ENCODE data around the gene UBE2M. TPM values are rescaled to one million over a fixed set of nuclear protein-coding genes. Genes with fewer than 3 reads are reported as not detected.
A peak's percentile ranks its signal among the peaks of the same experiment; 100 is the strongest.

UBE2M gene
- polyA plus RNA-seq, 2 of the 4 experiments (the other 2 are of a cell fraction): 139 to 190 TPM

DNA sequence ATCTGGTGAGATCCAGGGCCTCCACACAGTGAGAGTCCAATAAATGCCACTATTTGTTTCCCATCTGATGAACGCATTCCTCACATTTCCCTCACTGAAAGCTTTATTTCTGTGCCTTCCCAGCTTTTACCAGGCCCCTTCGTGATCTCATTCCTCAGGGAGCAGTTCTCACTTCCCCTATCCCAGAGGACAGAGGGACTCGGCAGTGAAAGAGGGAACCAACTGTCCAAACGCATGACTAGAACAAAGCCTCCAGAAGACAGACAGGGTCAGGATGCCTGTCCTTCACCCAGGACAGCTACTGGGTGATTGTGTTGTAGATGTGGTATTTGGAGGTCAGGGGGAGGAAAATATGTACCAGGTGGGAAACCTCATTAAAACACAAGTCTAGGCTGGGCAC lies 36.8 kb downstream of the UBE2M start (continued):
- TF ChIP-seq, protein P1, sequence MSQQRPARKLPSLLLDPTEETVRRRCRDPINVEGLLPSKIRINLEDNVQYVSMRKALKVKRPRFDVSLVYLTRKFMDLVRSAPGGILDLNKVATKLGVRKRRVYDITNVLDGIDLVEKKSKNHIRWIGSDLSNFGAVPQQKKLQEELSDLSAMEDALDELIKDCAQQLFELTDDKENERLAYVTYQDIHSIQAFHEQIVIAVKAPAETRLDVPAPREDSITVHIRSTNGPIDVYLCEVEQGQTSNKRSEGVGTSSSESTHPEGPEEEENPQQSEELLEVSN (IDR thresholded peaks at IDR 0.05; ENCODE audit: borderline replicate concordance, low read depth): no peak

DNA sequence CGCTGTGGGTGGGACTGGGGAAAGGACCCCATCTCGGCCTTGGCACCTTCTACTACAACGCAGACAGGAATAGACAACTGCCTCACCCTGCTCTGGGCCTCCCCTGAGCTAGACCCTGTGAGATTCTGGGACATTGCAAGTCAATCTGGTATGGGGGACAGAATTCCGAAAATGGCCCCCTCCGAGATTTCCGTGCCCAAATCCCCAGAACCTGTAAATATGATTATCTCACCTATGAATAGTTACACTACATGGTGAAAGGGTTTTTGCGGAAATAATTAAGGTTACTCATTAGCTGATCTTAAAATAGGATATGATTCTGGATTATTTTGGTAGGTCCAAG lies 38.2 kb downstream of the UBE2M start:
- TF ChIP-seq RAD21 (conservative IDR thresholded peaks at IDR 0.05 in 1 of 2, IDR thresholded peaks at IDR 0.05 in 1 of 2) (0 out of 5 replicates have a peak, but pooled peaks of 1 of the 2 experiments have one; percentile 6), EHF (CRISPR knock-in tag; IDR thresholded peaks at IDR 0.05) (0 out of 2 replicates have a peak, but pooled peaks have one; percentile 64), SREBF2 (IDR thresholded peaks at IDR 0.05) (no peak)
- Histone ChIP-seq H3K4me3 (peak overlapping the region; percentile 65), H3K9me3 (no peaks in the 10 kb centered on the region), H3K27ac (peak overlapping the region; percentile 86 to 92), H3K4me2 (peak overlapping the region; percentile 98), H3K4me1 (peaks cover 14% of the 10 kb centered on the region)
- ChIA-PET CTCF (interaction anchor here (0.7 to 8.6 kb wide), 54 partner anchors 9 to 1131 kb away, joined by 3 to 222 read pairs (median 6); partner anchors contain the start of genes CHMP2A, SLC27A5, TRIM28 and UBE2M), POLR2A (interaction anchor here (0.5 to 5.7 kb wide), 26 partner anchors 9 to 768 kb away, joined by 3 to 184 read pairs (median 6); partner anchors contain the start of genes CHMP2A, ERVK3-1, MZF1 and SLC27A5)
- DNase-seq (ENCODE audit: low read depth in 1 of 2, low spot score in 1 of 2): no peak
- no peak for ATAC-seq
- FAIRE-seq: no peak
- 22% methylated on average over 6 of the region's 7 CpGs for WGBS (ENCODE audit: missing lambda C conversion rate)

GRCh38 chr19:58519355-58520256 lies 38.8 kb downstream of the UBE2M start, which contains the start of gene ZBTB45:
ZBTB45 (minus strand) TSS chr19:58519810; CDS start chr19:58517673, 2,137 bp downstream.
- ChIA-PET POLR2A (interaction anchor here (0.5 to 5.7 kb wide), 31 partner anchors 9 to 768 kb away, joined by 3 to 184 read pairs (median 5); partner anchors contain the start of genes CHMP2A, ERVK3-1, MZF1 and SLC27A5), CTCF (interaction anchor here (0.7 to 8.6 kb wide), 69 partner anchors 10 to 1130 kb away, joined by 3 to 222 read pairs (median 5); partner anchors contain the start of genes CHMP2A, SLC27A5, TRIM28 and UBE2M)
- H3K27ac ChIP-seq: peak within 1 kb of the TSS; percentile 86 to 92
- ATAC-seq (peak; percentile 85 to 88), DNase-seq (ENCODE audit: low read depth in 1 of 2, low spot score in 1 of 2) (peak; percentile 90 to 99), FAIRE-seq (peak; percentile 65)
- peaks cover 16% of the 10 kb centered on the region for H3K4me1 ChIP-seq
- H3K4me3 ChIP-seq: peak within 1 kb of the TSS; percentile 65
- WGBS (ENCODE audit: missing lambda C conversion rate): 2% methylated on average over 42 of the region's 87 CpGs
- no peaks in the 10 kb centered on the region for H3K9me3 ChIP-seq
- peak within 1 kb of the TSS; percentile 98 for H3K4me2 ChIP-seq
- TF ChIP-seq BHLHE40 (IDR thresholded peaks at IDR 0.05; ENCODE audit: low read depth, low read length) (no peak), ZNF302 (CRISPR knock-in tag; IDR thresholded peaks at IDR 0.05) (no peak), TFCP2L1 (CRISPR knock-in tag; IDR thresholded peaks at IDR 0.05) (peak; percentile 76; the same call in 1 of the 2 replicates), RFX5 (IDR thresholded peaks at IDR 0.05) (0 out of 2 replicates have a peak, but pooled peaks have one; percentile 68), RARB (CRISPR knock-in tag; IDR thresholded peaks at IDR 0.05) (peak; percentile 71; the same call in 1 of the 2 replicates), NPAS2 (CRISPR knock-in tag; IDR thresholded peaks at IDR 0.05; ENCODE audit: borderline replicate concordance) (no peak), ZFP36 (IDR thresholded peaks at IDR 0.05; ENCODE audit: borderline replicate concordance, partially characterized antibody) (peak; percentile 27), TP53 (CRISPR knock-in tag; IDR thresholded peaks at IDR 0.05) (peak; percentile 75), BCL3 (IDR thresholded peaks at IDR 0.05) (peak; percentile 76; the same call in 2 of the 3 replicates), JUNB (IDR thresholded peaks at IDR 0.05) (no peak), ZSCAN20 (CRISPR knock-in tag; IDR thresholded peaks at IDR 0.05) (no peak), NFE2L2 (conservative IDR thresholded peaks at IDR 0.05; ENCODE audit: low read length) (no peak; the same call in 1 of the 2 replicates), PHF8 (IDR thresholded peaks at IDR 0.05; ENCODE audit: borderline replicate concordance, low read depth) (peak; percentile 80), HOXB5 (CRISPR knock-in tag; IDR thresholded peaks at IDR 0.05) (peak; percentile 92), JUN (IDR thresholded peaks at IDR 0.05) (peak; percentile 95 to 99), SREBF2 (IDR thresholded peaks at IDR 0.05) (no peak; the same call in 1 of the 2 replicates), MYC (IDR thresholded peaks at IDR 0.05; ENCODE audit: borderline replicate concordance, low read length) (peak; percentile 80), CEBPB (IDR thresholded peaks at IDR 0.05) (peak in 1 of 2 experiments; percentile 67; a peak in 2 of 4 replicates), RNF2 (IDR thresholded peaks at IDR 0.05; ENCODE audit: borderline replicate concordance, low read depth) (no peak), EHF (CRISPR knock-in tag; IDR thresholded peaks at IDR 0.05) (peak; percentile 77; the same call in 1 of the 2 replicates), KDM1A (IDR thresholded peaks at IDR 0.05; ENCODE audit: low read depth) (no peak), FOXS1 (CRISPR knock-in tag; IDR thresholded peaks at IDR 0.05) (peak; percentile 65; the same call in 1 of the 2 replicates), CHD2 (IDR thresholded peaks at IDR 0.05; ENCODE audit: low read length, partially characterized antibody) (peak; percentile 41), FOSL2 (IDR thresholded peaks at IDR 0.05) (no peak), FOSL2 (CRISPR knock-in tag; IDR thresholded peaks at IDR 0.05) (peak; percentile 59), RCOR1 (IDR thresholded peaks at IDR 0.05; ENCODE audit: low read depth, low read length) (no peak)
- TF ChIP-seq, protein P2, sequence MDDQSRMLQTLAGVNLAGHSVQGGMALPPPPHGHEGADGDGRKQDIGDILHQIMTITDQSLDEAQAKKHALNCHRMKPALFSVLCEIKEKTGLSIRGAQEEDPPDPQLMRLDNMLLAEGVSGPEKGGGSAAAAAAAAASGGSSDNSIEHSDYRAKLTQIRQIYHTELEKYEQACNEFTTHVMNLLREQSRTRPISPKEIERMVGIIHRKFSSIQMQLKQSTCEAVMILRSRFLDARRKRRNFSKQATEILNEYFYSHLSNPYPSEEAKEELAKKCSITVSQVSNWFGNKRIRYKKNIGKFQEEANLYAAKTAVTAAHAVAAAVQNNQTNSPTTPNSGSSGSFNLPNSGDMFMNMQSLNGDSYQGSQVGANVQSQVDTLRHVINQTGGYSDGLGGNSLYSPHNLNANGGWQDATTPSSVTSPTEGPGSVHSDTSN (IDR thresholded peaks at IDR 0.05): peak; percentile 75
- TF ChIP-seq, protein P3, sequence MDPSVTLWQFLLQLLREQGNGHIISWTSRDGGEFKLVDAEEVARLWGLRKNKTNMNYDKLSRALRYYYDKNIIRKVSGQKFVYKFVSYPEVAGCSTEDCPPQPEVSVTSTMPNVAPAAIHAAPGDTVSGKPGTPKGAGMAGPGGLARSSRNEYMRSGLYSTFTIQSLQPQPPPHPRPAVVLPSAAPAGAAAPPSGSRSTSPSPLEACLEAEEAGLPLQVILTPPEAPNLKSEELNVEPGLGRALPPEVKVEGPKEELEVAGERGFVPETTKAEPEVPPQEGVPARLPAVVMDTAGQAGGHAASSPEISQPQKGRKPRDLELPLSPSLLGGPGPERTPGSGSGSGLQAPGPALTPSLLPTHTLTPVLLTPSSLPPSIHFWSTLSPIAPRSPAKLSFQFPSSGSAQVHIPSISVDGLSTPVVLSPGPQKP (IDR thresholded peaks at IDR 0.05; ENCODE audit: low read depth, low read length): peak; percentile 82
